ENCODE data around the gene ANGPTL1.

GRCh38 chr1:178818416-178818815 is 52.5 kb downstream of the ANGPTL1 start:
- TF ChIP-seq POLR2A (IDR thresholded peaks at IDR 0.05; ENCODE audit: low read length) (no peak), GATA1 (IDR thresholded peaks at IDR 0.05; ENCODE audit: low read depth, low read length) (no peak)
